Psoas muscle (tissue), 8 donors: ENCODE measurements around the gene ZYG11B. TPM values are rescaled to one million over a fixed set of nuclear protein-coding genes. Genes with fewer than 3 reads are reported as not detected.
"Not testable (repeated sequence)": the region's sequence is repeated elsewhere in the genome, so short reads cannot be mapped to it uniquely, and the experiment has no call there.

Source experiments
- ATAC-seq, 4 donors: fragments of 200-7000 bp; cut with Tn5 transposase; one replicate each; pipeline ENCODE4 v1.9.1; 2020; ENCODE audit warnings: moderate library complexity in 3 of 4, mild to moderate bottlenecking in 2 of 4
- DNase-seq, 2 donors: peaks; one replicate each; pipeline ENCODE4 v3.0.0-alpha.2; 2020
- H3K27ac ChIP-seq: fragments of 200-600 bp; one replicate; pipeline ENCODE4 v1.8.0; 2022
- H3K27me3 ChIP-seq, 3 donors: fragments of 200-600 bp in 1 of 3; one replicate each; pipeline versions ENCODE4 v1.6.1 to v1.8.0; 2013 to 2022; ENCODE audit warnings: low read length in 2 of 3, mild to moderate bottlenecking in 2 of 3, moderate library complexity in 1 of 3; ENCODE audit not compliant: insufficient read depth in 3 of 3
- H3K36me3 ChIP-seq, 2 donors: fragments of 200-600 bp in 1 of 2; one replicate each; pipeline versions ENCODE4 v1.6.1 to v1.8.0; 2013 to 2022; ENCODE audit warnings: low read depth in 1 of 2, mild to moderate bottlenecking in 1 of 2, moderate library complexity in 1 of 2; ENCODE audit not compliant: insufficient read depth in 1 of 2
- H3K4me1 ChIP-seq: fragments of 200-600 bp; one replicate; pipeline ENCODE4 v1.8.0; 2022
- H3K4me3 ChIP-seq: fragments of 200-600 bp; one replicate; pipeline ENCODE4 v1.8.0; 2022; ENCODE audit warnings: mild to moderate bottlenecking
- H3K9me3 ChIP-seq: fragments of 200-600 bp; one replicate; pipeline ENCODE4 v1.8.0; 2022
- CTCF ChIP-seq: fragments of 200-600 bp; IDR thresholded peaks from one replicate; pipeline ENCODE4 v1.8.0; 2022; ENCODE audit warnings: antibody characterized with exemption
- WGBS, 3 donors: extraction: QIAGEN DNeasy Blood & Tissue Kit; methylation state at CpG; one replicate each; pipeline versions ENCODE4 v1.1.6 to v1.1.7; 2013; 5-methylcytosine and 5-hydroxymethylcytosine counted together
- intact Hi-C, 2 donors: fragments of 100-400 bp; cut with DNase I; formaldehyde crosslinking; loops; one replicate each; pipeline versions ENCODE4 v1.11.0 to v1.14.2; 2022
- polyA plus RNA-seq, 3 donors: library from polyadenylated mRNA; stranded (reverse); fragments of 200-250 nt; gene quantifications; one replicate each; pipeline ENCODE4 v1.2.3, GENCODE V29; 2013
- total RNA-seq, 4 donors: library from RNA; stranded (reverse); fragmentation: NEBNext Ultra II Directional in 2 of 4; extraction: Animal tissue kit (Norgen Biotek cat#: 25700) in 2 of 4; gene quantifications; one replicate each; pipeline versions ENCODE4 v1.2.1 to v1.2.4, GENCODE V29; 2021 to 2023
- donor health status: healthy with polysubstance abuse.
- donor health status: DM: no; HTN: no; CAD: no; lungs with moderate emphysema.
- donor health status: Bipolar disorder and iron deficiency.
- donor health status: healthy.
- donor health status: DM: yes; HTN: yes; CAD: no.
- donor health status: DM: no; HTN: no; CAD: no.
- donor health status: DM: no; HTN: no; CAD: no.
- donor health status: DM: yes; HTN: yes; CAD: no.

The ZYG11B gene
- total and polyA plus RNA-seq, 7 donors = 11.4 to 152 (median 82.8) TPM

- Histone ChIP-seq H3K27ac (no peak overlapping the region), H3K9me3 (no peaks in the 10 kb centered on the region), H3K27me3 (no peaks in the 10 kb centered on the region), H3K4me3 (no peak overlapping the region), H3K36me3 (no peaks in the 10 kb centered on the region), H3K4me1 (peaks cover 7% of the 10 kb centered on the region)
- intact Hi-C loops = no loop called here
- no peak for TF ChIP-seq CTCF
- ATAC-seq (no peak), DNase-seq (no peak)
- 89 to 97% (median 92%) methylated on average over 4 of the region's 4 CpGs for WGBS, 3 donors
These were observed 129.8 kb downstream of the ZYG11B start for GRCh38 chr1:52856026-52856425.

DNA sequence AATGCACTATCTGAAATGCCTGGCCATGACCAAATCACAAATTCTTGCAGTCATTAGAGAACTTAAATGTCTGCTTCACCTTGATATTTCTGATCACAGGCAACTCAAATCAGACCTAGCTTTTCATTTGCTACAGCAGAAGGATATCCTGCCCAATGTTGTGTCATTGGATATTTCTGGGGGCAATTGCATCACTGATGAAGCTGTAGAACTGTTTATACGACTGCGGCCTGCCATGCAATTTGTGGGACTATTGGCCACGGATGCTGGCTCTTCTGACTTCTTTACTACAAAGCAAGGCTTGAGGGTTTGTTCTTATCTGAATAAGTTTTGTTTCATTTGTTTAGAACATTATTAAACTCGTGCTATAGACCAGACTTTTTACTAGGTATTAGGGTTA is 131.2 kb downstream of the ZYG11B start:
- H3K27me3 ChIP-seq = no peaks in the 10 kb centered on the region
- H3K27ac ChIP-seq = no peak overlapping the region
- H3K36me3 ChIP-seq = no peaks in the 10 kb centered on the region
- 51 to 57% (median 51%) methylated on average over 4 of the region's 4 CpGs for WGBS, 3 donors
- no peak overlapping the region for H3K4me3 ChIP-seq
- no peak for TF ChIP-seq CTCF
- no peaks in the 10 kb centered on the region for H3K9me3 ChIP-seq
- no peak for DNase-seq
- peak; percentile 65 to 97 (median 89) for ATAC-seq
- intact Hi-C loops = no loop called here
- H3K4me1 ChIP-seq = peaks cover 7% of the 10 kb centered on the region

DNA sequence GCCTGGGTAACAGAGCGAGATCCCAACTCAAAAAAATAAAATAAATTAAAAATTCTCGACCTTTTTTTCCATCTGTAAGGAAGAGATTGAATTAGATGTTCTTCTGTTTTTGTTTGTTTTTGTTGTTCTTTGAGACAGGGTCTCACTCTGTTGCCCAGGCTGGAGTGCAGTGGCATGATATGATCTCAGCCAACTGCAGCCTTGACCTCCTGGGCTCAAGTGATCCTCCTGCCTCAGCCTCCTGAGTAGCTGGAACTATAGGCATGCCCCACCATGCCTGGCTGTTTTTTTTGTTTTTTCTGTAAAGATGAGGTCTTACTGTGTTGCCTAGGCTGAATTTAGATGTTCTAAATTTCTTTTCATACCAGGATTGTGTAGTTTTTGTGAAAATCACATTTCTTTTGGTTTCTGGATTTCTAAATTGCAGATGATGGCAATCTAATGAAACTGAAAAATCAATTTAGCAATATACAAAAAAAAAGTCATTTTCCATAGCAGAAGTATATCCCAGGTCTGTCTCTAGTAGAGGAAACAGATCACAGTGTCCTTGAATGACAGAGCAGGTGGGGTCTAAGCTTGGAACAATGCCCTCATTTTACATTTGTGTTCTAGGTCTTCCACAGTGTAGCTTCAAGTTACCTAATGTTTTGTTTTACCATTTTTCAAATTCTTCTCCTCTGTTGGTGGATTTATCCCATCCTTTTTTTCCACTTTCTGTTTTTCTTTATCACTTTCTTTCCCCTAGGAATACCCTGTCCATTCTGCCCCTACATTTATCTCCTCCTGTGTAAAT is 136.6 kb downstream of the ZYG11B start:
- Histone ChIP-seq H3K4me1 (no peaks in the 10 kb centered on the region), H3K27me3 (no peaks in the 10 kb centered on the region), H3K4me3 (no peak overlapping the region), H3K36me3 (no peaks in the 10 kb centered on the region), H3K27ac (no peak overlapping the region), H3K9me3 (no peaks in the 10 kb centered on the region)
- no peak for DNase-seq
- no peak for TF ChIP-seq CTCF
- no peak for ATAC-seq
- WGBS, 3 donors = 51 to 75% (median 68%) methylated on average over 2 of the region's 2 CpGs
- intact Hi-C loops = no loop called here

DNA sequence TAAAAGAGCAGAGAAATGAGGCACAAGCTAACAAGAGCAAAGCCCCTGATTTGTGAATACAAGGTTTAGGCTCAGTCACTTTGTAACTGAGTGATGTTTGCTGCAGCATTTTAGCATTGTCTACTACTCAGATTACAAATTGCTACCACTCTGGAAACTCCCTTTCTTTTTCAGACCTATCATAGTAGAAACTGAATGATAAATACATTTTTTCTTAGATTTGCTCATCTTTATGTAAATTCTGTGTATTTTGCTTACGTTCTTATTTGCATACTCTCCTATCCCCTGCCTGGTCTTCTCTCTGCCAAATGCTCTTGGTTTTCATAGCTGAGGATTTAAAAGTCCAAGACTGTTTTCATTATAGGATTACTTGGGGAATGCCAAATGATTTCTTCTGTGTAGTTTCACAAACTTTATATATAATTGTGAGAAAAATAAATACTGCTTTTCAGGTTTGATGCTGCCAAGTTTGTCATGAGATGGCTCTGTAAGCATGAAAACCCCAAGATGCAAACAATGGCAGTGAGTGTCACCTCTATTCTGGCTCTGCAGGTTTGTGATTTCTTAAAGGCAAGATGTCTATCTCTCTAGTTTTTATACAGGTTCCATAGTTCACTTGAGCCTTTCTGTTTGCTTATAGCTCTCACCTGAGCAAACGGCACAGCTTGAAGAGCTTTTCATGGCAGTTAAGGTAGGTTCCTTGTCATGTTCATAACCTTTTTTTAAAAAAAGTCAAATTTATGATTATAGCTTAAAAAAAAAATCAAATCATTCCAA is 141.0 kb downstream of the ZYG11B start:
- Histone ChIP-seq H3K27ac (no peak overlapping the region), H3K4me3 (no peak overlapping the region), H3K27me3 (no peaks in the 10 kb centered on the region), H3K4me1 (no peaks in the 10 kb centered on the region), H3K9me3 (no peaks in the 10 kb centered on the region), H3K36me3 (no peaks in the 10 kb centered on the region)
- DNase-seq (no peak), ATAC-seq (no peak)
- intact Hi-C loops = no loop called here
- 76 to 86% (median 81%) methylated on average over 2 of the region's 2 CpGs for WGBS, 3 donors
- TF ChIP-seq CTCF = no peak

DNA sequence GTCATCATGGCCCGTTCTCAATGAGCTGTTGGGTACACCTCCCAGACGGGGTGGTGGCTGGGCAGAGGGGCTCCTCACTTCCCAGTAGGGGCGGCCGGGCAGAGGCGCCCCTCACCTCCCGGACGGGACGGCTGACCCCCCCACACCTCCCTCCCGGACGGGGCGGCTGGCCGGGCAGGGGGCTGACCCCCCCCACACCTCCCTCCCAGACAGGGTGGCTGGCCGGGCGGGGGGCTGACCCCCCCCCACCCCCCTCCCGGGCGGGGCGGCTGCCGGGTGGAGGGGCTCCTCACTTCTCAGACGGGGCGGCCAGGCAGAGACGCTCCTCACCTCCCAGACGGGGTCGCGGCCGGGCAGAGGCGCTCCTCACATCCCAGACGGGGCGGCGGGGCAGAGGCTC is 143.5 kb downstream of the ZYG11B start:
- H3K27ac ChIP-seq, H3K4me3 ChIP-seq, H3K4me1 ChIP-seq, DNase-seq, H3K27me3 ChIP-seq, H3K36me3 ChIP-seq, intact Hi-C loops, H3K9me3 ChIP-seq, ATAC-seq: not testable (repeated sequence)
- 90 to 94% (median 92%) methylated on average over 3 to 25 of the region's 29 CpGs for WGBS, 3 donors
